ENCODE measurements around the gene PACS1. TPM values are rescaled to one million over a fixed set of nuclear protein-coding genes. Genes with fewer than 3 reads are reported as not detected.

Gene PACS1
- total RNA-seq, 1 donor = 75.9 TPM

- DNase-seq (ENCODE audit: low read depth in 2 of 3, low spot score in 2 of 3) = no peak
Observed at GRCh38 chr11:66293777-66294625, 223.9 kb downstream of the PACS1 start.

Other genes starting within 250 kb of the PACS1 start
- 4.3 TPM for gene SNX32, start 236.3 kb upstream of the PACS1 start, total RNA-seq
- gene CFL1, start 212.1 kb upstream of the PACS1 start, total RNA-seq = 701 TPM
- gene MUS81, start 209.8 kb upstream of the PACS1 start, total RNA-seq = 85.1 TPM
- gene EFEMP2, start 197.5 kb upstream of the PACS1 start, total RNA-seq = 13.7 TPM
- gene CTSW, start 190.4 kb upstream of the PACS1 start, total RNA-seq = 95.9 TPM
- 193 TPM for gene FIBP, start 181.8 kb upstream of the PACS1 start, total RNA-seq
- gene CCDC85B, start 179.6 kb upstream of the PACS1 start, total RNA-seq = 43.6 TPM
- gene FOSL1, start 169.9 kb upstream of the PACS1 start, total RNA-seq = 24.5 TPM
- 52.8 TPM for gene C11orf68, start 151.2 kb upstream of the PACS1 start, total RNA-seq
- 104 TPM for gene DRAP1, start 150.8 kb upstream of the PACS1 start, total RNA-seq
- not detected for gene TSGA10IP, start 124.8 kb upstream of the PACS1 start, total RNA-seq
- 62.2 TPM for gene SART1, start 108.5 kb upstream of the PACS1 start, total RNA-seq
- gene EIF1AD, start 68.1 kb upstream of the PACS1 start, total RNA-seq = 22.6 TPM
- 21.5 TPM for gene BANF1, start 67.8 kb upstream of the PACS1 start, total RNA-seq
- not detected for gene CST6, start 58.3 kb upstream of the PACS1 start, total RNA-seq
- gene CATSPER1, start 43.8 kb upstream of the PACS1 start, total RNA-seq = 0.27 TPM
- gene GAL3ST3, start 21.1 kb upstream of the PACS1 start, total RNA-seq = 3.2 TPM
- gene SF3B2, start 17.9 kb upstream of the PACS1 start, total RNA-seq = 197 TPM
- 11.8 TPM for gene KLC2, start 187.4 kb downstream of the PACS1 start, total RNA-seq
- gene RAB1B, start 198.4 kb downstream of the PACS1 start, total RNA-seq = 103 TPM
- gene CNIH2, start 207.9 kb downstream of the PACS1 start, total RNA-seq = 2.7 TPM
- gene YIF1A, start 218.9 kb downstream of the PACS1 start, total RNA-seq = 75.7 TPM
- 0.27 TPM for gene TMEM151A, start 221.6 kb downstream of the PACS1 start, total RNA-seq
- gene CD248, start 246.8 kb downstream of the PACS1 start, total RNA-seq = 1.1 TPM

All from hematopoietic multipotent progenitor cell (in vitro differentiated cells).